Ramos (cell line): ENCODE results near the gene TUBB2A.

Experiments
- in situ Hi-C: fragments of 300-500 bp; cut with MboI; formaldehyde crosslinking; loops from one replicate; pipeline ENCODE4 v1.14.3; 2022; ENCODE audit warnings: low sequenced_read_pairs; ENCODE audit not compliant: unreplicated experiment

The TUBB2A gene

DNA sequence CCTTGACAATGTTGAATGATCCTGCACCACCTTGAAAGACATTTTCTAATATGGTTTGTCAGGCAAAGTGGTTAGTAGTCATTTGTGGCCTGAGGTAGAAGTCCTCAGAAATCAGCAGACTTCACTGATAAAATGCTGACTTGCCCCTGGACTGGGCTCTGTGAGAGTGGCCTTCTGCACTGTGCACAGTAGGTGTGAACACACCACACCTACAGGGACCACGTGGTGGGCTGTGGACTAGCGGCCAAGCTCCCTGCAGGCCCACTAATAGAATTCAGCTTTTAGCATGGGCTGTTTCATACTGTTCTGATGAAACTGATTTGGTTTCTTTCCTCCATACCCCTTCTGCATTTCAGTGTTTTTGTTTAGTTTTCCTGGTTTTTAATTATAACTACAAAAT, 31.5 kb downstream of the TUBB2A start:
- in situ Hi-C loops: loop anchor here (5.0 kb wide), 1 partner anchor 126 kb away; no protein-coding TSS in a partner anchor

- in situ Hi-C loops: loop anchor here (5.0 kb wide), 1 partner anchor 128 kb away; no protein-coding TSS in a partner anchor
Observed at GRCh38 chr6:3124667-3125066, 32.7 kb downstream of the TUBB2A start.

DNA sequence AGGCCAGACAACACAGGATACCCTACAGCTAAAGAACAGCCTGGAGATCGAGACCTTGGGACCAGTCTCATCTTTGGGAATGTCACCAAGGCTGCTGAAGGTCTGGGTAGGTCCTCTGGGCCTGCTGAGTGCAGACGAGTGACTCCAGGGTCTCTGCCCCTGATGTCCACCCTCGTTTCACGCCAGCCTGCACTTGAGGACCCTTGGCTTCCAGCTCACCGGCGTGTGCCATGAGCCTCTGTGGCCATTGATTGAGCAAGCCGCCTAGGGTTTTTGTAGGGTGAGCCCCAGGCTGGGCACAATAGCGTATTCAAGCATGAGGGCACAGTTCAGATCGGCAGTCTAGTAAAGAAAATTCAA, 34.5 kb downstream of the TUBB2A start:
- in situ Hi-C loops: no loop called here

- in situ Hi-C loops: no loop called here
Observed at GRCh38 chr6:3120765-3121089, 36.6 kb downstream of the TUBB2A start.

- in situ Hi-C loops: no loop called here
Observed at GRCh38 chr6:3119040-3119723, 38.2 kb downstream of the TUBB2A start.

DNA sequence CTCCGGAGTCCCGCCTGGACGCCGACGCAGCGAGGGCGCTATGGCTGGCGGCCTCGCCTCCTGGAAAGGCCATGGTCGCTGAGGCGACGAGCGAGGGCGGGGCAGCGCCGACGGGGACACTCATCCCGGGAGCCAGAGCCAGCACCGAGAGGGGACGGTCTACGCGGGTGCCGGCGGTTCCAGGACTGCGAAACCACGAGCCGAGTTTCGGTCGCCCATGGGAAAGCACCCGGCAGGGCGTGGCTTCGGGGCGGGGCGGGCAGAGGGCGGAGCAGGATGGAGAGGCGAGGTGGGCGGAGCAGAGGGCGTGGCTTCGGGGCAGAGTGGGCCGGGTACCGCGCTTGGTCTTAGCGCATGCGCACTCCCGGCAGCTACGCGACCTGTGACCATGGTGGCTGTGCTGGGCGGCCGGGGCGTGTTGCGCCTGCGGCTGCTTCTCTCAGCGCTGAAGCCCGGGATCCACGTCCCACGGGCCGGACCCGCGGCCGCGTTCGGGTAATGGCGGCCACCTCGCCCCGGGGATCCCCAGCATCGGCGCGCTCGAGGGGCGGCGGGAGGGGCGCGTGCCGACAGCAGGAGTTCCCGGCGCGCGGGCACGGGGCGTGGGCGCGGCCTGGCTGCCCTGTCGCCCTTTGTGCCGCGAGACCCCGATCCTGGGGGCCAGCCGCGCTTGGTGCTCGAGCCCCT, 38.8 kb downstream of the TUBB2A start, which contains the start of gene BPHL:
Gene BPHL (plus strand): TSS at position 359 of the 687 bp plus-strand sequence. CDS start 30 bp downstream, at position 389.
- in situ Hi-C loops: no loop called here

DNA sequence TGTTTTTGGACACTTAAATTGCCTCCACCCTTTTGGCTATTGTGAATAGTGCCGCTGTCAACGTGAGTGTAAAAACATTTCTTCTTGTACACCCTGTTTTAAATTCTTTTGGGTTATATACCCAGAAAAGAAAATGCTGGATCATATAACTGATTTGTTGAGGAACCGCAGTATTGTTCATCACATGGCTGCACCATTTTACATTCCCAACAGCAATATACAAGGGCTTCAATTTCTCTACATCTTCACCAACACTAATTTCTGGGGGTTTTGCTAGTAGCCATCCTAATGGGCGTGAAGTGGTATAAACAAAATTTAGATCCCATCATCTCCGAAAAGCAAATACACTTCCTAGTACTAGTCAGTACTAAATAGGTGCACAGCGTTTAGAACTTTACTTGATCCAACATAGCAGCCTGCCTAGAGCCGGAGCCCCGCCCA, 39.4 kb downstream of the TUBB2A start:
- in situ Hi-C loops: no loop called here

GRCh38 chr6:3114377-3114776, 43.0 kb downstream of the TUBB2A start:
- in situ Hi-C loops: no loop called here

GRCh38 chr6:3109761-3110160, 47.6 kb downstream of the TUBB2A start:
- in situ Hi-C loops: no loop called here

DNA sequence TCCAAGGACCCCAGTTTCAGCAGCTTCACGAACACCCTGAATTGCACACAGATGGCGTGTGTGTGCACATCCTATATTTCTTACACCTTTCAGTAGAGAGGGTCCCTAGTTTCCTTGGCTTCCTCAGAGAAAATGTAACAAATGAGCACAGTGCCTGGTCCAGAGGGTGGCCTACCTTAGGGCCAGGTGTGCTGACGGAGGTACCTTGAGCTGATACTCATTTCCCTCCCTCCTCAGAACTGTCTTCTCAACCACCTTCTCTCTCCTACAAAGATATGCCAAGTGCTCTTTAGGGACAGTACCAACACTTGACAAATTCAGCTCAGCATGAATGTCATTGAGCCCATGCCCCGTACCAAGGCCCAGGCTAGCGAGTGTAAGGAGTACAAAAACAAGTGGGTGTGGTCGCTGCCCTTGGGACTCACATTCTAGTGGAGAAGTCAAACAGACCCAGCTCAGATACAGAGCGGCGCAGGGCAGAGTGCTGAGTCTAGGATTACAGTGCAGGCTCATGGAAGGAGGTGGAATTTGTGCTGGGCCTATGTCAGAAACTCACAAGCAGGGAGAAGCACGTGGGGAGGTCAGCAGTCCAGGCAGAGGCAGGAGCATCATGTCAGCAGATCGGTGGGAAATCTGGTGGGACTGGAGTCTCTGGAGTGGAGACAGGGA, 48.5 kb downstream of the TUBB2A start:
- in situ Hi-C loops: no loop called here
